Astrocyte (in vitro differentiated cells and primary cell): ENCODE results near the gene NUP98.

Experiments
- EZH2 ChIP-seq: IDR thresholded peaks from 2 replicates; pipeline ENCODE4 v1.6.1; 2012; ENCODE audit warnings: mild to moderate bottlenecking, low read length, inconsistent platforms; ENCODE audit not compliant: insufficient read depth
- TF ChIP-seq, protein P1 (sequence below): IDR thresholded peaks from 2 replicates; pipeline ENCODE4 v1.5.1; 2011; ENCODE audit warnings: low read depth, mild to moderate bottlenecking, inconsistent platforms, low read length, moderate library complexity; ENCODE audit not compliant: insufficient read depth

- TF ChIP-seq, protein P1, sequence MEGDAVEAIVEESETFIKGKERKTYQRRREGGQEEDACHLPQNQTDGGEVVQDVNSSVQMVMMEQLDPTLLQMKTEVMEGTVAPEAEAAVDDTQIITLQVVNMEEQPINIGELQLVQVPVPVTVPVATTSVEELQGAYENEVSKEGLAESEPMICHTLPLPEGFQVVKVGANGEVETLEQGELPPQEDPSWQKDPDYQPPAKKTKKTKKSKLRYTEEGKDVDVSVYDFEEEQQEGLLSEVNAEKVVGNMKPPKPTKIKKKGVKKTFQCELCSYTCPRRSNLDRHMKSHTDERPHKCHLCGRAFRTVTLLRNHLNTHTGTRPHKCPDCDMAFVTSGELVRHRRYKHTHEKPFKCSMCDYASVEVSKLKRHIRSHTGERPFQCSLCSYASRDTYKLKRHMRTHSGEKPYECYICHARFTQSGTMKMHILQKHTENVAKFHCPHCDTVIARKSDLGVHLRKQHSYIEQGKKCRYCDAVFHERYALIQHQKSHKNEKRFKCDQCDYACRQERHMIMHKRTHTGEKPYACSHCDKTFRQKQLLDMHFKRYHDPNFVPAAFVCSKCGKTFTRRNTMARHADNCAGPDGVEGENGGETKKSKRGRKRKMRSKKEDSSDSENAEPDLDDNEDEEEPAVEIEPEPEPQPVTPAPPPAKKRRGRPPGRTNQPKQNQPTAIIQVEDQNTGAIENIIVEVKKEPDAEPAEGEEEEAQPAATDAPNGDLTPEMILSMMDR, result no peak
- no peak for TF ChIP-seq EZH2
Measured at GRCh38 chr11:3817181-3817800, 19.9 kb upstream of the NUP98 start.
